ENCODE results near the gene KIFC3. TPM values are rescaled to one million over a fixed set of nuclear protein-coding genes. Genes with fewer than 3 reads are reported as not detected.
A peak's percentile ranks its signal among the peaks of the same experiment; 100 is the strongest.
"Not testable (repeated sequence)": the region's sequence is repeated elsewhere in the genome, so short reads cannot be mapped to it uniquely, and the experiment has no call there.

KIFC3 gene
- polyA plus RNA-seq, 1 donor from 2014 or later = not detected

DNA sequence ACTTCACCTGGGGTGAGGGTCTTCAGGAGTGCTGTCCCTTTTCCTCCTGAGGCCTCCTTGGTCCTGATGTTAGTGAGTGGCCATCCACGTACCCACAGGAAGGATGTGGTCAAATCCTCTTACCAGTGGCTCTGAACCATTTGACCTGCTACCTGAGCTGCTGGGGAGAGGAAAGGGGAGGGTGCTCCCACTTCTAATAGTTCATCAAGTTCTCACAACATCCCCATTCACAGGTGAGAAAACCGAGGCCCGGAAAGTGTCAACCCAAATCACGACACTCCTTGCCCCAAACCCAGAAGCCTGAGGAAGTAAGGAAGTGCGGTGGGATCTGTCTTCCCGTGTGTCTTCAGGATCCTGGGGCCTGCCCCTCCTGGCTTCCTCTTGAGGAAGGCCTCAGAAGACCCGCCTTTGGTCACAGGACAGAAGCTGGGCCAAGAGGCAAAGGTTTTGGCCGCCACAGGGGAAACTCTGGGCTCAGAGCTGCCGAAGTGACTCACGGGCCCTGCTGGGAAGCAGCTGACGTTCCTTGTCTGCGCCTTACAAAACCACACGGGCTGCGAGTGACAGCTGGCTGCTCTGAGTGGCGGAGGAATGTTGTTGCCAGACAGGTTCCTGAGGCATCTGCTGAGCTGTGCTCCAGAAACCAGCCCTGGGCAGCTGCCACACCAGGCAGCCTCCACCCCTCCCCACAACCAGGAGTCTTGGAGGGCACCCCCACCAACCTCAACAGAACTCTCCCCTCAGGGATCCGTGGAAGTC, 13.9 kb upstream of the KIFC3 start:
- H3K4me3 Mint-ChIP-seq = peak overlapping the region in 1 of 4 donors; percentile 43
- no peaks in the 10 kb centered on the region for H3K36me3 Mint-ChIP-seq
- no peaks in the 10 kb centered on the region for H3K9me3 Mint-ChIP-seq
- H3K4me1 Mint-ChIP-seq = no peaks in the 10 kb centered on the region
- no peak overlapping the region for H3K27ac Mint-ChIP-seq
- H3K27me3 Mint-ChIP-seq = peaks cover 6% of the 10 kb centered on the region

GRCh38 chr16:57814896-57815295, 12.6 kb upstream of the KIFC3 start:
- no peak overlapping the region for H3K27ac Mint-ChIP-seq

GRCh38 chr16:57813466-57813865, 11.2 kb upstream of the KIFC3 start:
- no peaks in the 10 kb centered on the region for H3K9me3 Mint-ChIP-seq
- H3K27ac Mint-ChIP-seq = no peak overlapping the region
- H3K36me3 Mint-ChIP-seq = no peaks in the 10 kb centered on the region
- peaks cover 5 to 9% (median 8%) of the 10 kb centered on the region in 3 donors for H3K4me1 Mint-ChIP-seq
- H3K4me3 Mint-ChIP-seq = no peak overlapping the region
- H3K27me3 Mint-ChIP-seq = peaks cover 15% of the 10 kb centered on the region

More at GRCh38 chr16:57814896-57815295, 12.6 kb upstream of the KIFC3 start:
- Mint-ChIP-seq H3K4me1 (peaks cover 2 to 7% (median 5%) of the 10 kb centered on the region in 3 donors), H3K9me3 (no peaks in the 10 kb centered on the region), H3K36me3 (no peaks in the 10 kb centered on the region), H3K27me3 (peaks cover 11% of the 10 kb centered on the region), H3K4me3 (no peak overlapping the region)

DNA sequence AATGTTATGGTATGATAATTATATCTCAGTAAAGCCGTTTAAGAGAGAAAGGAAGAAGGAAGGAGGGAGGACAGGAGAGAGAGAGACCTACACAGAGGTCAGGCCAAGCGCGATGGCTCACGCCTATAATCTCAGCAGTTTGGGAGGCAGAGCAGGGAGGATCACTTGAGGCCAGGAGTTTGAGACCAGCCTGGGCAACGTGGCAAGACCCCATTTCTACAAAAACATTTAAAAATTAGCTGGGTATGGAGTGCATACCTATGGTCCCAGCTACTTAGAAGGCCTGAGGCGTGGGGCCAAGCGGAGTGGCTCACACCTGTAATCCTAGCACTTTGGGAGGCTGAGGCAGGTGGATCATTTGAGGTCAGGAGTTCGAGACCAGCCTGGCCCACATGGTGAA, 9.0 kb upstream of the KIFC3 start:
- H3K4me1 Mint-ChIP-seq = peaks cover 7 to 13% (median 12%) of the 10 kb centered on the region in 3 donors
- H3K9me3 Mint-ChIP-seq, H3K4me3 Mint-ChIP-seq, H3K27ac Mint-ChIP-seq, H3K36me3 Mint-ChIP-seq: not testable (repeated sequence)
- peaks cover 29% of the 10 kb centered on the region for H3K27me3 Mint-ChIP-seq

DNA sequence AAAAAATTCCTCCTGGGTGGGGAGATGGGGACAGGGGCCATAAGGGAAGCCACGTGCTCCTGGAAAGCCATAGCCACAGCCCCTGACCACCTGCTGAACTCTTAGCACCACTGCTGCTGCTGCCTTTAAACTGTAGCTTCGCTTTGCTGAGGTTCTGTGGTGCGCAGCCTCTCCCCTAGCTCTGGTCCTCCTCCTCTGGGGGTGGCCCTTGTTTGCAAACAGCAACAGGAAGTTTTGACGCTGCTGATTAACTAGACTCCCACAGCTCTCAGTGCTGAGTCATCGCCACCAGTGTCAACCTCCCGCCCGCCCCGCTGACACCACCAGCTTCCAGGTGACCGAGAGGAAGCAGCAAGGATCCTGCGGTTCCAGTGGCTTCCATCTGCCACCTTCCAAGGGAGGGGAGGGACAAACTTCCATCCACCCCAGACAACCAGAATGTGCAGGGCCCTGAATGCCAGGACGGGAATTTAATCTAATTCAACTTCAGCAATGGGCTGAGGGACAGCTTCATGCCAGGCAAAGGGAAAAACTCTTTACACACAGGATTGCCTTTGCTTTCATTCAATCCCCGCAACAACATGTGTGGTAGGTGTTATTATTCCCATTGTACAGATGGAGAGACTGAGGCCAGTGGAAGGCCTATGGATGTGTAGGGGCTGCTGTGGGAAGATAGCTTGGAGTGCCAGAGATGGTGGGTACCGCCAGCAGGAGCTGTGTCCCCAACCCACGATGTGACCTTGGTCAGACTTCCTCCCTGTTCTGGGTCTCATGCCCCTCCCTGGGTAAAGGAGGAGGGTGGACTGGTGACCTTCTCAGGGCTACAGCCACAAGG, 8.1 kb upstream of the KIFC3 start:
- no peaks in the 10 kb centered on the region for H3K36me3 Mint-ChIP-seq
- H3K4me1 Mint-ChIP-seq = peaks cover 7 to 13% (median 12%) of the 10 kb centered on the region in 3 donors
- H3K27ac Mint-ChIP-seq = peak overlapping the region in 1 of 3 donors; percentile 19
- H3K4me3 Mint-ChIP-seq = peak overlapping the region in 2 of 4 donors; percentile 21 to 72
- H3K9me3 Mint-ChIP-seq = no peaks in the 10 kb centered on the region
- peaks cover 32% of the 10 kb centered on the region for H3K27me3 Mint-ChIP-seq

- Mint-ChIP-seq H3K27me3 (peaks cover 32% of the 10 kb centered on the region), H3K4me1 (peaks cover 7 to 13% (median 12%) of the 10 kb centered on the region in 3 donors)
These were observed 7.2 kb upstream of the KIFC3 start for GRCh38 chr16:57809276-57810196.

DNA sequence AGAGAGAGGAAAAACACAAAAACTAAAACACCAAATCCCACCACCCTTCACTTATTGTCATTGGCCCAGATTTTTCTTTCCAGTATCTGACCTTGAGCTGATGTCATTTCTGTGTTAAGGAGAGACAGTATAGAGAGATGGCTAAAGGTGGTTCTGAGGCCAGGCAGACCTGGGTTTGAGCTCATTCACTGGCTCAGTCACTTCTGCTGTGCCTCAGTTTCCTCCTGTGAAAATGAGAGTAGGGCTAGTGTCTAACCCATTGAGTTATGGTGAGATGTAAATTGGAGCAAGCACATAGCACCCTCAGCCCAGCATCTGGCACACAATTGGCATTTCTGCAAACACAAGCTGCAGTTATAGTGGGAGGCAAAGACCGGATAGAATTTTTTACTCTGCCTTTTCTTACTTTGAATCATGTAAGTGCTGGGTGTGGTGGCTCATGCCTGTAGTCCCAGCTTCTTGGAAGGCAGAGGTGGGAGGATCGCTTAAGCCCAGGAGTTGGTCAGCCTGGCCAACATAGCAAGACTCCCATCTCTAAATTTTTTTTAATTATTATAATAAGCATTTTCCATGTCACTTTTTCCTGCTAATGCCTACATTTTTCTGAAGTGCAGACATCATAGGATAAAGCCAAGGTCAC, 6.4 kb upstream of the KIFC3 start:
- Mint-ChIP-seq H3K27me3 (peaks cover 35% of the 10 kb centered on the region), H3K4me1 (peaks cover 7 to 13% (median 12%) of the 10 kb centered on the region in 3 donors), H3K36me3 (no peaks in the 10 kb centered on the region), H3K9me3 (no peaks in the 10 kb centered on the region), H3K4me3 (peak overlapping the region in 3 of 4 donors; percentile 28 to 82 (median 64)), H3K27ac (peak overlapping the region in 1 of 3 donors; percentile 56)

More at GRCh38 chr16:57809276-57810196, 7.2 kb upstream of the KIFC3 start:
- no peaks in the 10 kb centered on the region for H3K36me3 Mint-ChIP-seq
- no peak overlapping the region for H3K4me3 Mint-ChIP-seq
- peak overlapping the region in 2 of 3 donors; percentile 19 to 59 for H3K27ac Mint-ChIP-seq
- H3K9me3 Mint-ChIP-seq = no peaks in the 10 kb centered on the region

GRCh38 chr16:57807968-57808528, 5.8 kb upstream of the KIFC3 start:
- Mint-ChIP-seq H3K9me3 (no peaks in the 10 kb centered on the region), H3K36me3 (no peaks in the 10 kb centered on the region), H3K27ac (peak overlapping the region in 1 of 3 donors; percentile 56), H3K4me1 (peaks cover 7 to 13% (median 12%) of the 10 kb centered on the region in 3 donors), H3K27me3 (peaks cover 33% of the 10 kb centered on the region), H3K4me3 (peak overlapping the region in 3 of 4 donors; percentile 28 to 82 (median 64))

- Mint-ChIP-seq H3K27me3 (peaks cover 39% of the 10 kb centered on the region), H3K4me1 (peaks cover 10 to 19% (median 17%) of the 10 kb centered on the region in 3 donors), H3K27ac (peak overlapping the region in 1 of 3 donors; percentile 81), H3K36me3 (no peaks in the 10 kb centered on the region), H3K9me3 (peaks cover 0 to 1% (median 0%) of the 10 kb centered on the region in 3 donors), H3K4me3 (no peak overlapping the region)
These were observed 5.1 kb upstream of the KIFC3 start for GRCh38 chr16:57807252-57807967.

- peaks cover 0 to 1% (median 0%) of the 10 kb centered on the region in 3 donors for H3K9me3 Mint-ChIP-seq
- H3K27me3 Mint-ChIP-seq = peaks cover 51% of the 10 kb centered on the region
- peaks cover 12 to 25% (median 14%) of the 10 kb centered on the region in 3 donors for H3K4me1 Mint-ChIP-seq
- H3K36me3 Mint-ChIP-seq = no peaks in the 10 kb centered on the region
- no peak overlapping the region for H3K27ac Mint-ChIP-seq
- H3K4me3 Mint-ChIP-seq = no peak overlapping the region
These were observed 2.9 kb upstream of the KIFC3 start for GRCh38 chr16:57805176-57805575.

DNA sequence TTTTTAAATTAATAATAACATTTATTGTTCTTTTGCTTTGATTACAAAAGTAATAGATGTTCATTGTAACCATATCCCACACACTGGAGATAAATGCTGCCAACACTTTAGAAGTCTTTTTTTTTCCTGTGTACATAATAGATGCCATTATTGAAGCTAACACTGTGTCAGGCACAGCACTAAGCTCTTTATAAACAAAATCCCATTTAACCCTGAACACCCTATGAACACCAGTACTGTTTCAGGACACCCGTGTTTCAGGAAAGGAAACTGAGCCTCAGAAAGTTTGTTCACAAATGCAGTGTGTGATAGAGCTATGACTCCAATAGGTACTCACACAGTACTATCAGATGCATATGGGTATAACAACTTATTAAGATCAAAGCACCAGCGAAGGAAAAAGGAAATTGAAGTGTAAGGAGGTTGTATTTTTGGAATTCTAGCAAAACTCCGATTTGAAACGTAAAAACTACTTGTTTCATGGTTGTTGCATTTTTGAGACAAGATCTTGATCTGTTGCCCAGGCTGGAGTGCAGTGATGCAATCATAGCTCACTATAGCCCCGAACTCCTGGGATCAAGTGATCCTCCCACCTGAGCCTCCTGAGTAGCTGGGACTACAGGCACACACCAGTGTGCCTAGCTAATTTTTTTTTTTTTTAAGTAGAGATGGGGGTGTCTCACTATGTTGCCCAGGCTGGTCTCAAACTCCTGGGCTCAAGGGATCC, 2.0 kb upstream of the KIFC3 start:
- Mint-ChIP-seq H3K27me3 (peaks cover 50% of the 10 kb centered on the region), H3K4me3 (no peak overlapping the region), H3K9me3 (peaks cover 0 to 1% (median 0%) of the 10 kb centered on the region in 3 donors), H3K27ac (no peak overlapping the region), H3K36me3 (no peaks in the 10 kb centered on the region), H3K4me1 (peaks cover 13 to 22% (median 15%) of the 10 kb centered on the region in 3 donors)

- H3K4me3 Mint-ChIP-seq = peak overlapping the region in 3 of 4 donors; percentile 54 to 85 (median 75)
- no peak overlapping the region for H3K27ac Mint-ChIP-seq
- H3K27me3 Mint-ChIP-seq = peaks cover 49% of the 10 kb centered on the region
- H3K4me1 Mint-ChIP-seq = peaks cover 10 to 18% (median 11%) of the 10 kb centered on the region in 3 donors
- H3K9me3 Mint-ChIP-seq = peaks cover 0 to 1% (median 0%) of the 10 kb centered on the region in 3 donors
- no peaks in the 10 kb centered on the region for H3K36me3 Mint-ChIP-seq
These were observed 1.1 kb upstream of the KIFC3 start for GRCh38 chr16:57803134-57803990.

All from IgD-negative memory B cell (primary cell).